Measurements from ENCODE around the gene SLC16A11. TPM values are rescaled to one million over a fixed set of nuclear protein-coding genes. Genes with fewer than 3 reads are reported as not detected.

Gene SLC16A11
- total and polyA plus RNA-seq, 10 of the 15 experiments (the other 5 are each of a cell fraction or from before 2014, with no cell fraction given): 0.11 to 2.7 (median 0.84) TPM

GRCh38 chr17:7010523-7010922, 33.4 kb downstream of the SLC16A11 start (continued):
- TF ChIP-seq, protein P1, sequence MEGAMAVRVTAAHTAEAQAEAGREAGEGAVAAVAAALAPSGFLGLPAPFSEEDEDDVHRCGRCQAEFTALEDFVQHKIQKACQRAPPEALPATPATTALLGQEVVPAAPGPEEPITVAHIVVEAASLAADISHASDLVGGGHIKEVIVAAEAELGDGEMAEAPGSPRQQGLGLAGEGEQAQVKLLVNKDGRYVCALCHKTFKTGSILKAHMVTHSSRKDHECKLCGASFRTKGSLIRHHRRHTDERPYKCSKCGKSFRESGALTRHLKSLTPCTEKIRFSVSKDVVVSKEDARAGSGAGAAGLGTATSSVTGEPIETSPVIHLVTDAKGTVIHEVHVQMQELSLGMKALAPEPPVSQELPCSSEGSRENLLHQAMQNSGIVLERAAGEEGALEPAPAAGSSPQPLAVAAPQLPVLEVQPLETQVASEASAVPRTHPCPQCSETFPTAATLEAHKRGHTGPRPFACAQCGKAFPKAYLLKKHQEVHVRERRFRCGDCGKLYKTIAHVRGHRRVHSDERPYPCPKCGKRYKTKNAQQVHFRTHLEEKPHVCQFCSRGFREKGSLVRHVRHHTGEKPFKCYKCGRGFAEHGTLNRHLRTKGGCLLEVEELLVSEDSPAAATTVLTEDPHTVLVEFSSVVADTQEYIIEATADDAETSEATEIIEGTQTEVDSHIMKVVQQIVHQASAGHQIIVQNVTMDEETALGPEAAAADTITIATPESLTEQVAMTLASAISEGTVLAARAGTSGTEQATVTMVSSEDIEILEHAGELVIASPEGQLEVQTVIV (IDR thresholded peaks at IDR 0.05; ENCODE audit: borderline replicate concordance, partially characterized antibody): no peak
- TF ChIP-seq ZNF217 (IDR thresholded peaks at IDR 0.05) (no peak), TBL1XR1 (IDR thresholded peaks at IDR 0.05; ENCODE audit: low read depth, low read length) (no peak), RB1 (IDR thresholded peaks at IDR 0.05; ENCODE audit: borderline replicate concordance) (no peak)
- TF ChIP-seq, protein P2, sequence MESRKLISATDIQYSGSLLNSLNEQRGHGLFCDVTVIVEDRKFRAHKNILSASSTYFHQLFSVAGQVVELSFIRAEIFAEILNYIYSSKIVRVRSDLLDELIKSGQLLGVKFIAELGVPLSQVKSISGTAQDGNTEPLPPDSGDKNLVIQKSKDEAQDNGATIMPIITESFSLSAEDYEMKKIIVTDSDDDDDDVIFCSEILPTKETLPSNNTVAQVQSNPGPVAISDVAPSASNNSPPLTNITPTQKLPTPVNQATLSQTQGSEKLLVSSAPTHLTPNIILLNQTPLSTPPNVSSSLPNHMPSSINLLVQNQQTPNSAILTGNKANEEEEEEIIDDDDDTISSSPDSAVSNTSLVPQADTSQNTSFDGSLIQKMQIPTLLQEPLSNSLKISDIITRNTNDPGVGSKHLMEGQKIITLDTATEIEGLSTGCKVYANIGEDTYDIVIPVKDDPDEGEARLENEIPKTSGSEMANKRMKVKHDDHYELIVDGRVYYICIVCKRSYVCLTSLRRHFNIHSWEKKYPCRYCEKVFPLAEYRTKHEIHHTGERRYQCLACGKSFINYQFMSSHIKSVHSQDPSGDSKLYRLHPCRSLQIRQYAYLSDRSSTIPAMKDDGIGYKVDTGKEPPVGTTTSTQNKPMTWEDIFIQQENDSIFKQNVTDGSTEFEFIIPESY (IDR thresholded peaks at IDR 0.05): no peak

GRCh38 chr17:7007143-7007542, 36.7 kb downstream of the SLC16A11 start:
- in situ Hi-C loops (cut with MboI): loop anchor here (5.0 to 10.0 kb wide), 2 partner anchors 95 to 162 kb away; no protein-coding TSS in a partner anchor

More at GRCh38 chr17:7007143-7007542, 36.7 kb downstream of the SLC16A11 start:
- Histone ChIP-seq H3K4me1 (ENCODE audit: control insufficient read depth, insufficient read depth, low read length) (0 out of 2 replicates have a peak, but pooled peaks cover 8% of the 10 kb centered on the region), H3K36me3 (ENCODE audit: control insufficient read depth in 2 of 2, insufficient read depth in 2 of 2, low read length in 1 of 2) (peaks cover 1 to 3% of the 10 kb centered on the region in 2 experiments), H3K4me2 (ENCODE audit: control insufficient read depth, insufficient read depth) (no peak overlapping the region), H3K27me3 (replicated peaks in 1 of 2; ENCODE audit: control insufficient read depth in 2 of 2, insufficient read depth in 2 of 2, low read length in 1 of 2) (no peaks in the 10 kb centered on the region), H3K4me3 (no peak overlapping the region), H4K20me1 (ENCODE audit: control insufficient read depth, insufficient read depth) (no peaks in the 10 kb centered on the region), H3K9ac (ENCODE audit: control insufficient read depth, insufficient read depth, low read length) (no peak overlapping the region), H3K27ac (ENCODE audit: control insufficient read depth, insufficient read depth) (no peak overlapping the region), H3K9me3 (replicated peaks; ENCODE audit: control insufficient read depth, insufficient read depth, low read length) (no peaks in the 10 kb centered on the region), H3K79me2 (ENCODE audit: control insufficient read depth, insufficient read depth, low read length) (peaks cover 27% of the 10 kb centered on the region), H2AFZ (ENCODE audit: control insufficient read depth, low read depth, low read length) (no peak overlapping the region)
- intact Hi-C loops (cut with micrococcal nuclease; ENCODE audit: unreplicated experiment): no loop called here
- ATAC-seq (peak; percentile 54; the same call in 2 of the 3 replicates), FAIRE-seq (no peak), DNase-seq (ENCODE audit: low read depth, low spot score) (no peak)
- RAD21 ChIA-PET (ENCODE audit: unreplicated experiment): interaction anchor here (0.6 to 1.8 kb wide), 4 partner anchors 92 to 341 kb away, joined by 3 to 7 read pairs (median 5); no protein-coding TSS in a partner anchor
- CTCF ChIA-PET: interaction anchor here (1.0 to 15.9 kb wide), 4 partner anchors 11 to 164 kb away, joined by 4 to 237 read pairs (median 92); a partner anchor contains a TSS
- POLR2A ChIA-PET: interaction anchor here (0.7 kb wide), 1 partner anchor 116 kb away, joined by 3 read pairs; no protein-coding TSS in a partner anchor
- SMC1A ChIA-PET (ENCODE audit: uncharacterized antibody, unreplicated experiment): interaction anchor here (1.1 to 1.6 kb wide), 4 partner anchors 13 to 94 kb away, joined by 3 to 6 read pairs (median 4); no protein-coding TSS in a partner anchor
- BruUV-seq (replicated peaks): no TSS peak
- TF ChIP-seq, protein P3, sequence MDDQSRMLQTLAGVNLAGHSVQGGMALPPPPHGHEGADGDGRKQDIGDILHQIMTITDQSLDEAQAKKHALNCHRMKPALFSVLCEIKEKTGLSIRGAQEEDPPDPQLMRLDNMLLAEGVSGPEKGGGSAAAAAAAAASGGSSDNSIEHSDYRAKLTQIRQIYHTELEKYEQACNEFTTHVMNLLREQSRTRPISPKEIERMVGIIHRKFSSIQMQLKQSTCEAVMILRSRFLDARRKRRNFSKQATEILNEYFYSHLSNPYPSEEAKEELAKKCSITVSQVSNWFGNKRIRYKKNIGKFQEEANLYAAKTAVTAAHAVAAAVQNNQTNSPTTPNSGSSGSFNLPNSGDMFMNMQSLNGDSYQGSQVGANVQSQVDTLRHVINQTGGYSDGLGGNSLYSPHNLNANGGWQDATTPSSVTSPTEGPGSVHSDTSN (IDR thresholded peaks at IDR 0.05; ENCODE audit: insufficient replicate concordance, low read depth, low read length): peak; percentile 88
- no peak for TF ChIP-seq NFYA (IDR thresholded peaks at IDR 0.05; ENCODE audit: borderline replicate concordance, low read depth, low read length)
- TF ChIP-seq, protein P4, sequence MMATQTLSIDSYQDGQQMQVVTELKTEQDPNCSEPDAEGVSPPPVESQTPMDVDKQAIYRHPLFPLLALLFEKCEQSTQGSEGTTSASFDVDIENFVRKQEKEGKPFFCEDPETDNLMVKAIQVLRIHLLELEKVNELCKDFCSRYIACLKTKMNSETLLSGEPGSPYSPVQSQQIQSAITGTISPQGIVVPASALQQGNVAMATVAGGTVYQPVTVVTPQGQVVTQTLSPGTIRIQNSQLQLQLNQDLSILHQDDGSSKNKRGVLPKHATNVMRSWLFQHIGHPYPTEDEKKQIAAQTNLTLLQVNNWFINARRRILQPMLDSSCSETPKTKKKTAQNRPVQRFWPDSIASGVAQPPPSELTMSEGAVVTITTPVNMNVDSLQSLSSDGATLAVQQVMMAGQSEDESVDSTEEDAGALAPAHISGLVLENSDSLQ (IDR thresholded peaks at IDR 0.05): peak; percentile 96
- 59% methylated on average over 2 of the region's 2 CpGs for WGBS (ENCODE audit: insufficient coverage, insufficient replicate concordance, low lambda C conversion rate, missing lambda C conversion rate)

Data from GM12878 (cell line).